ENCODE measurements around the gene TMEM184B.

The TMEM184B gene

DNA sequence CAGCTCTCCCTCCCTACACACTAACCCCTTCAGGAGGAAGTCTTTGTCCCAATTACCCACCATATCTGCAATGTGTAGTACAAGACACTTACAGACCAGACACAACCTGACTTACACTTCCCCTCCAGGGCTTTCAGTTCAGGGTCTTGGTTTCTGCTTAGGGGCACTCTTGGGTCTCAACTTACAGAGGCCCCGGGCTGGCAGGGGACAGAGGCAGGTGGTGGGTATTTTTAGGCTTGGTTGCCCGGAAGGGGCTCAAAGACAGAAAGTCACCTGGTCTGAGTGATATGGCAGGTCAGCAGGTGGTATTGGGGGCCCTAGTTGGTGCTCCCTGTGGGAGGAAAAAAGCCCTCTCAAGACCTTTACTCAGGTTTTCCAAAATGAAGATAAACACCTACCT is 3.4 kb upstream of the TMEM184B start:
- DNase-seq (ENCODE audit: low read depth): no peak

DNA sequence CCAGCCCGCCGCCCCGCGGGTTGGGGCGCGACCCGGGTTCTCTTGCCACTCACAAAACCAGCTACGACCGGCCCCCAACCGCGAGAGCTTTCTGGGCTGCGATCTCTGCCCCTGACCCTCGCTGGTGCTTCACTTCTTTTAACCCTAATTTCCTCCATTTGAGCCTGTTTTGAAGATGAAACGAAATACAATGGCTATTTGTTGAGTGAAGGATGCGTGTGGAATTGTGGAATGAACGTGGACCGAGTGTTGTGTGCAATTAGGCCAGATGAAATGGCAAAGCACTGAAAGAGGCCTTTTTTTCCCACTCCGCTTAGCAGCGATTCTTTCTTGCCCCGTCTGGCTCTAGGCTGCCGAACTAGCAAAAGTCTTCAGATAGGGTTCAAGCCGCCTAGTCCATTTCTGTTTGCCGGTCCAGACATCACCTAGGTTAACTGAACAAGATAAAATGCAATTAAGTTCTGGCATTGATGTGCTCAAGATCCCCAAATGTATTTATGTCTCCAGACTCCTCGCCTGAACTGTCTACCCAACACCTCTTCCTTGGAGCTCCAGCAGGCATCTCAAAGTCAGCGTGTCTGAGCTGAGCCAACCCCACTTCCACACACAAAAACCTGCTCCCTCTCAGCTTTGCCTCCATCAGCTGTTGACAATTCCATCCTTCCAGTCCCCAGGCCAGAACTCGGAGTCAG is 471 bp upstream of the TMEM184B start:
- no peak for DNase-seq (ENCODE audit: low read depth)

GRCh38 chr22:38271927-38272372 is 860 bp downstream of the TMEM184B start:
- no peak for DNase-seq (ENCODE audit: low read depth)

GRCh38 chr22:38271101-38271500 is 1.7 kb downstream of the TMEM184B start:
- no peak for DNase-seq (ENCODE audit: low read depth)

GRCh38 chr22:38270091-38270992 is 2.5 kb downstream of the TMEM184B start:
- no peak for DNase-seq (ENCODE audit: low read depth)

- no peak for DNase-seq (ENCODE audit: low read depth)
Observed at GRCh38 chr22:38269466-38269865, 3.3 kb downstream of the TMEM184B start.

- no peak for DNase-seq (ENCODE audit: low read depth)
Observed at GRCh38 chr22:38267086-38267485, 5.7 kb downstream of the TMEM184B start.

DNA sequence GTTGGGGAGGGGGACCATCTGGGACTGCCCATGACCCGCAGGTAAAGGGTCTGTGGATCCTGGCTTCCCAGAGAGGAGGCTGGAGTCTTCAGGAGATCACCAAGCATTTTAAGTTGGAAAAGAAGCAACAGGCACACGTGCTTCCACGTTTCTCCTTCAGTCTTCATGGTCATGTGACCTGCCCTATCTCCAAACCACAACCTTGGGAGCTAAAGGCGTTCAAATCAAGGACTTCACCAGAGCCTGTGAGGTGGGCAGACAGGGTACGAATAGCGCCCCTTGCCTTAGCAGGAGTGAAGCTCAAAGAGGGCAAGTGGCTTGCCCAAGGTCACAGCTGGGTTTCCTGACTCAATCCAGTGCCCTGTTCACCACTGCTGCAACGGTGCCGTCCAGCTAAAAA is 6.7 kb downstream of the TMEM184B start:
- no peak for DNase-seq (ENCODE audit: low read depth)

GRCh38 chr22:38264322-38264843 is 8.4 kb downstream of the TMEM184B start:
- DNase-seq (ENCODE audit: low read depth): no peak

DNA sequence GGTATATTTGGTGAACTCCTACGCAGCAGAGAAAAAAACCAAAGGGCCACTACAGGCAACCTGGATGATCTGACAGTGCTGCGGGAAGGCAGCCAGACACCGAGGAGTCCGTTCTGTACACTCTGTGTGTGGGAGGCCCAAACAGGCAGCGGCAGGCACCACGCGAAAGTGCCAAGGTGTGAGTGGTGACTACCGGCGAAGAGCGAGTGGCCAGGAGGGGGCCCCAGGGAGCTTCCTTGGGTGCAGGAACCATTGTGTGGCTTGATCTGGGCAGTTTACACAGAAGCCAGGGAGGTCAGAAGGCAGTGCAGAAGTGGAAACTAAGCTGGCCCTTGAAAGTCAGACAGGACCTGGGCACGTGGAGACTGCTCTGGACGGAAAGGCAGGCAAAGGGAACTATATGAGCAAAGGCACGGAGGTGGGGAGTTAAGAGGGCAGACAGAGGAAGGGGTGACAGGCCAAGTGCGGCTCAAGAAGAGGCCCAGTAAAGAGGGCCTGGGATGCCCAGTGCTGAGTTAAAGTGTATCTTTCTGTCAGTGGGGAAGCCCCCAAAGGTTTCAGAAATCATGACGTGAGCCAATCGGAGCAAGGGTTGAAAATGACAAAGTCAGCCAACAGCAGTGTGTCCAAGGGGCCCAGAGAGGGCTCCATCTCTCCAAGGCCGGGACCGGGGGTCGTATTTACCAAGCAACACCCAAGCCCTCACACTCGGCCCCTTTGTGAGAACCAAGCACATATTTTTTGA is 10.6 kb downstream of the TMEM184B start:
- peak; percentile 18 for DNase-seq (ENCODE audit: low read depth)

DNA sequence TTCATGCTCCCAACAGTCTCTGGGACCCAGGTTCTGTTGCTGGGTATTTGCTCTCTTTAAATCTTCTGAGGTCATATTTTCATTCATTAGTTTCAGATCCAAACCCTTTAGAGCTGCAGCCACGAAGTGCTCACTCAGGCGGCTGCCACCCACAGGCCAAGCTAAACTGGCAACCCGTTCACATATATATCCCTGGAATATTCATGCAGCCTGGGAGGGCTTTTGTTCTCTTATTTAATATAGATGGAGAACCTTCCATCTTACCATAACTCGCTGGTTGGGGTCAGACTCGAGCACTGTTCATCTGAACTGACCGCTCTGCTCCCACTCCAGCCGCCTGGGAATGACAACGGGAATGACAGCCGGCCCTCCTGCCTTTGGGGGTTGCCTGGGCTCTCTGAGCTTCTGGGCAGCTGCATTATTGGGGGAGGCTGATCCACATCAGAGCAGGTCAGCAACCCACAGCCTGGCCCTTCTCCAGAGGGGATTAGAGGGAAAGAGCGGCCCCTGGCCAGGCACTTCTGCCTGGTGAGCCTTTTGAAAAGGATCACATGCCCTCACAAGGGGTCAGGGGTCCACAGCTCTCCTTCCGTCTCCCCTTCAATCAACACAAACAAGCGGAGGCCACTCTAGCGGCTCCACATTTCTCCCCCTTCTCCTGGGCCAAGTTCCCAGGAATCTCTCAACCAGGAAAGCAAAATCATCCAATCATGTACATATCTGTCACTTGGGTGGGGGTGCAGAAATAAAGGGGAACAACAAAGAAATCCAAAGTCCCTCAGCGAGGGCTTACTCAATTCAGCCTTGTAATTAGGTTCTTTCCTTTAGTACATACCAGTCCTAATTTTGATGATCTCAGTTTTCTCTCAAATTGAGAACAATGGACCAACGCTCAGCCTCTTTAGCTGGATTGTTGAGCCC is 11.8 kb downstream of the TMEM184B start:
- DNase-seq (ENCODE audit: low read depth): no peak

DNA sequence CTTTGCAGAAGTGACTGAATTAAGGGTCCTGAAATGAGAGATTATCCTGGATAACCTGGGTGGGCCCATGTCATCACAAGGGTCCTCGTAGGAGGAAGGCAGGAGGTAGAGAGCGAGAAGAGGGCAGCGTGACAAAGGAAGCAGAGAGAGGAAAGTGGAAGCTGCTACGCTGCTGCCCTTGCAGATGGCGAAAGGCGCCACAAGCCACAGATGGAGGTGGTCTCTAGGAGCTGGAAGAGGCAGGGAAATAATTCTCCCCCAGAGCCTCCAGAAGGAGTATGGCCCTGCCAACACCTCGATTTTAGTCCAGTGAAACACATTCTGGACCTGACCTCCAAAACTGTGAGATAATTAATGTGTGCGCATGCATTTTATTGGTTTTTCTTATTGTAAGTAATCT is 13.4 kb downstream of the TMEM184B start:
- no peak for DNase-seq (ENCODE audit: low read depth)

GRCh38 chr22:38258895-38259294 is 13.9 kb downstream of the TMEM184B start:
- DNase-seq (ENCODE audit: low read depth): no peak

- DNase-seq (ENCODE audit: low read depth): no peak
Observed at GRCh38 chr22:38257650-38258250, 15.1 kb downstream of the TMEM184B start.

DNA sequence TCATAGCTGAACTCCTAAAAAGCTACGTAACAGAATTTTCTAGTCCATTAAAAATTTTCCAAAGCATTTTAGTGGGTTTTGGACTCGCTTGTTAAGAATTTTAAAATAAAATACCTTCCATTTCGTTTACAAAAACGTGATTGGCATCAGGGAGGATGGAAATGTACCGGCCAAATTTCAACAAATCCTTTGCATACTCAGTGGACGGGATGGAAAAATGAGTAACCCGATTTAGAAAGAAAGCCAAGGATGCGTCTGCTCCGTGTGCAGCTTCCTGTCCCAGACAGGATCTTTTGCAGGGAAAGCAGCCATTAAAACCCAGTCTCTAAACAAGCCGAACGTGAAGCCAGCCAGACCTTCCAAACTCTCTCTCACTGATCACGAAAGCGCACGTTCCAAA is 15.6 kb downstream of the TMEM184B start:
- no peak for DNase-seq (ENCODE audit: low read depth)

DNA sequence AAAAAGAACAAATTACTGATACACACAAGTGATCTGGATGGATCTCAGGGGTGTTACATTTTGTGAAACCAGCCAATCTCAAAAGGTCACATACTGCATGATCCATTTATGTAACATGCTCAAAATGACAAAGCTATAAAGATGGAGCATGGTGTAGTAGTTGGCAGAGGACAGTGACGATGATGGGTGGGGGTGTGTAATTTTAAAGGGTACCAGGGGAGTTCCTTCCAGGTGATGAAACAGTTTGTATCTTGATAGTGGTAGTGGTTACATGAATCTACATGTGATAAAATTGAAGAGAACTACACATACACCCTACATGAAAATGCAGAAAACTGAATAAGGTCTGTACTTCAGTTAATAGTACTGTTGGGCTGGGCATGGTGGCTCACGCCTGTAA is 17.1 kb downstream of the TMEM184B start:
- no peak for DNase-seq (ENCODE audit: low read depth)

- no peak for DNase-seq (ENCODE audit: low read depth)
Observed at GRCh38 chr22:38251341-38251692, 21.5 kb downstream of the TMEM184B start.

- no peak for DNase-seq (ENCODE audit: low read depth)
Observed at GRCh38 chr22:38250643-38251340, 22.0 kb downstream of the TMEM184B start.

- DNase-seq (ENCODE audit: low read depth): no peak
Observed at GRCh38 chr22:38249803-38250642, 22.8 kb downstream of the TMEM184B start.
